HG03457 (cell line): Measurements from ENCODE around the gene WDR53.
"Not testable (repeated sequence)": the region's sequence is repeated elsewhere in the genome, so short reads cannot be mapped to it uniquely, and the experiment has no call there.

Experiments used
- ATAC-seq: cut with Tn5 transposase; IDR thresholded peaks from one replicate; pipeline ENCODE4 v1.9.1; 2021; ENCODE audit warnings: moderate number of reproducible peaks; ENCODE audit not compliant: unreplicated experiment

WDR53 gene

GRCh38 chr3:196568246-196569002, at the start of gene WDR53, which contains the start of gene FBXO45:
WDR53 (minus strand) TSS chr3:196568554; CDS start chr3:196561475, 7,079 bp downstream.
FBXO45 (plus strand) TSS chr3:196568660; CDS start chr3:196568985, 325 bp downstream.
- peak; percentile 89 for ATAC-seq

- ATAC-seq, result no peak
These were observed 48.9 kb upstream of the WDR53 start for GRCh38 chr3:196617256-196617655.

GRCh38 chr3:196615234-196615633, 46.9 kb upstream of the WDR53 start:
- ATAC-seq, result not testable (repeated sequence)

GRCh38 chr3:196611761-196612483, 43.6 kb upstream of the WDR53 start:
- ATAC-seq, result no peak

DNA sequence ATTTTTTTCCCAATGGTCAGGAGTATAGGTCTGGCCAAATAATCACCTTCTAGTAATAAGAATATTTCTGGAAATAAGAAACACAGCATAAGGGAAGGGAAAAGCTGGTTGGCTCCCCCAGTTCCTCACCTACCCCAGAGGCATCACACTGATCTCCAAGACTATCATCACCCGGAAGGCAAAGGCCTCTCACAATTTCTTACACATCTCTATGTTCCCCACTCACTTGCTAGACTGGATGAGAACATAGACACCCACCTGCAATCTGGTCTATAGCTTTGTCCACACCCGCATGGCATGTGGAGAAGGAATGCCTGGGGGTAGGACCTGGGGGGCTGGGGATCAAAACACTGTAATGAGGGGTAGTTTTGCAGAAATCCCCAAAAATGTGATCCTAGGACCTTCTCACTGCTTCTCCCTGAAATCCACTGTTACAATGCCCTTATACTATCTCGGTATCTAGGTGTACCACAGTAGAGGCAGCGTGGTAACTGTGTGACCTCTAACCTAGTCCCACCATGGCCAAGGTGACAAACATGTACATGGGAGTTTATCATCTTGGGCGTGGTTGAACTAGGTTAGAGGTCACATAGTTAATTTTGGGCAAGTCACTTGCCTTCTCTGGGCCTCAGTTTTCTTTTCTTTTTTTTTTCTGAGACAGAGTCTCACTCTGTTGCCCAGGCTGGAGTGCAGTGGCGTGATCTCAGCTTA, 41.6 kb upstream of the WDR53 start:
- no peak for ATAC-seq

DNA sequence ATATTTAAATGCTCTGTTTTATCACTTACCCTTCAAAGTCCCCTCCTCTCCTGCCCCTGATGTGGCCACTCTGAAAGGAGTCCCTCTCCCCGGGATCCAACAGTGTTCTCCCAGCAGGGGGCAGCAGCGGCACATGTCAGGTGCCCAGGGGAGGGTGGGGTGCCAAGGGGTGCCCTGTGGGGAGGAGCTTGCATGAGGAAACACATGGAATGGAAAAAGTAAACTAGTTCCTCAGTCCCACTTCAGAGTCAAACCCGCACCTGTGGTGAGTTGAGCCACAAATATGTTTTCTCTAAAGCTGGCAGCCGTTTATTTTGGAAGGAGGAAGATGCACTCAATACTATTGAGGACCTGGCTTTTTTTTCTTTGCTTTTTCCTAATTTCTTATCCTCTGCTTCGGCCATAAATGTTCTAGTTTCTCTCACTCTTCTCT, 41.0 kb upstream of the WDR53 start:
- peak; percentile 78 for ATAC-seq

GRCh38 chr3:196608693-196609092, 40.3 kb upstream of the WDR53 start:
- ATAC-seq, result no peak

DNA sequence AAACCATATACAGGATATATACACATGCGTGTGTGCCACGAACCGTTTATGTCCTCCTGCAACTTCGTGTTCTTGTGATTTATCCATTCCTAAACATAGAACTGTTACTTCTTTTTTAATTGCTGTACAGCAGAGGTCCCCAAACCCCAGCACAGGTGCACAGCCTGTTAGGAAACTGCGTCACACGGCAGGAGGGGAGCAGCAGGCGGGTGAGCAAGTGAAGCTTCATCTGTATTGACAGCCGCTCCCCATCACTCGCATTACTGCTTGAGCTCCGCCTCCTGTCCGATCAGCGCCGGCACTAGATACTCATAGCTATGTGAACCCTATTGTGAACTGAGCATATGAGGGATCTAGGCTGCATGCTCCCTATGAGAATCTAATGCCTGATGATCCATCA, 36.2 kb upstream of the WDR53 start:
- ATAC-seq, result no peak

DNA sequence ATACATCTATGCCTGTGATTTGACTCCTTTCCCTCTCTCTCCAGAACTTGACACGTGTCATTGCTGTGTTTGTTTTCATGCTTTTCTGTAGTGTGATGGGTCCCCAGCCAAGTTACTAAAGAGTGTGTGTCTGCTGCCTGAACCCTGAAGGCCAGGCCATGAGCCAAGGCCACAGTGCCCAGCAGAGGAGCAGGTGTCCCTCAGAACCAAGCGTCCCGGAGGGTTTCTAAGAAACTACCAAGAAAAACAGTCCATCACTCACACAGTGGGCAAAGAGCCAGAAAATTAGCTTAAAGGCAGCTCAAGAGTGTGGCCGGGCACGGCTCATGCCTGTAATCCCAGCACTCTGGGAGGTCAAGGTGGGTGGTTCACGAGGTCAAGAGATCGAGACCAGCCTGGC, 35.3 kb upstream of the WDR53 start:
- ATAC-seq, result no peak

DNA sequence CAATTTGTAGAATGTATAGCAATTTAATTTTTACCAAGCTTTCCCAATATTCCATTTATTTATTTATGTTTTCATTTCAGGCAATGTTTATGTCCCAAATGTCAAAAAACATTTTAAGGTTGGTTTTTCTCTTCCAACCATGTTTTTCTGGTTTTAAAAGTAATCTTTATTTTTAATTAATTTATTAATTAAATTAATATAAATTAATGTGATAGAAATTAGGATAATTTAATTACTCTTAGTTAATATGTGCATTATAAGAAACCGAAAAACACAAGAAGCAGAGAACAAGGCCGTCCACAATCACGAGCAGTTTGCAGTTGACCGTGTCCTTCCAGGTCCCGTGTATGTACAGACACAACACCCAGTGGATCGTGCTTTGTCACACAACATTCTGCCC, 34.3 kb upstream of the WDR53 start:
- ATAC-seq, result no peak

DNA sequence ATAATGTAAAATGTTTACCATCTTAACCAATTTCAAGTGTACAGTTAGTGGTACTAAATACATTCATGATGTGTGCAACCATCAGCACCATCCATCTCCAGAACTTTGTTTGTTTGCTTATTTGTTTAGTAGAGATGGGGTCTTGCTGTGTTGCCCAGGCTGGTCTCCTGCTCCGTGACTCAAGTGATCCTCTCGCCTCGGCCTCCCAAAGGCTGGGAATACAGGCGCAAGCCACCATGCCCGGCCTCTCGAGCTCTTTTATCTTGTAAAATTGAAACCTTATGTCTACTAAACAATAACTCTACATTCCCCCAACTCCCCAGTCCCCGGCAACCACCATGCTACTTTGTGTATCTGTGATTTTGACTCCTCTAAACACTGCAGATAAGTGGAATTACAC, 32.0 kb upstream of the WDR53 start:
- no peak for ATAC-seq

DNA sequence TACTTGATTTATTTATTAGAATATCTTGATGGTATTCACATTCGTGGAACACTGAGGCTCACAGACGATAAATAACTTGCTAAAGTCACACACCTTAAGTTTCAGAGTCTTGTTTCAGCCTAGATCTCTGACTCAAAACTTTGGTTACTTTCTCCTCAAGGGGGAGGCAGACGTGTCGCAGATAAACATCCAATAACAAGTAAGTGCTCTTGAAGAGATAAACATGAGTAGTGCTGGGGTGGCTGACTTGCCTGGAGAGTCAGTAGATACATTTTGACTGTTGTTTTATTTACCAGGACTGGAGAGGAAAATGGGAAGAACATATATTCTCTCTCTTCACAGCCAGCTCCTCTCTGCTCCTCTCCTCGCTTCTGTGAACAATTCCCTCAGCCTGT, 31.4 kb upstream of the WDR53 start:
- no peak for ATAC-seq

- ATAC-seq, result not testable (repeated sequence)
These were observed 29.8 kb upstream of the WDR53 start for GRCh38 chr3:196597971-196598733.

- no peak for ATAC-seq
These were observed 28.0 kb upstream of the WDR53 start for GRCh38 chr3:196596355-196596754.

DNA sequence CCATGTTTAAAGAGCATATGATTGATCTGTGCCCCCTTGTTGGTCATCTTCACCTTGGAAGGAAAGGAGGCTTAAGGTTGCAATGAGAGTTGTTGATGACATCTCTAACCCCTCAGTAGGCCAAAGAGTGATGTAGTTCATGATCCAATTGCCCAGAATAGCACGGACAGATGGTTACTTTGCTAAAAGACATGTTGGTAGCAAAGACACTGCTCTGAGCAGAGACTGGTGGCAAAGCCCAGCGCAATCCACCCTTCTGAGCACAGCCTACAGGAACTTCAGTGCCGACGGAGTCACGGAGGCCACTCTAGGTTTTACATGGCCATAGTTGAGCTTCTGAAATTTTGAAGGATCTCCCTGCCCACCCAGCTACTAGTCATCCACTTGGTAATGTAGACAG, 21.9 kb upstream of the WDR53 start:
- no peak for ATAC-seq

GRCh38 chr3:196585044-196585757, 16.8 kb upstream of the WDR53 start:
- ATAC-seq, result no peak

DNA sequence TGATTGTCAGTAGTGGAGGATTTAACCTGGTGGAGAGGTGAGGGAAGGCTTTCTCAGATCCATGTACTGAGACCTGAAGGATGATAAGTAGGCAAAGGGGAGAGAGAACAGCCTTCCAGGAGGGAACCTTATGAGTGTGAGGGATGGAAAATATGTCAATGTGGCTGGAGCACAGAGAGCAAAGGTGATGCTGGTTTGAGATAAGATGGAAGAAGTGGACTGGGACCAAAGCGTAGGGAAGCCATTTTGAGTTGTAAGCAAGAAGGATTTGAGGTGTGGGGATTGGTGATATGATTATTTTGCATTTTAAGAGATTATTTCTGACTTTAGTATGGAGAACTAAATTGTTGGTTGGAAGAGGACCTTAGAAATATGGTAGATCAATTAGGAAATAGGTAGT, 4.0 kb upstream of the WDR53 start:
- no peak for ATAC-seq

DNA sequence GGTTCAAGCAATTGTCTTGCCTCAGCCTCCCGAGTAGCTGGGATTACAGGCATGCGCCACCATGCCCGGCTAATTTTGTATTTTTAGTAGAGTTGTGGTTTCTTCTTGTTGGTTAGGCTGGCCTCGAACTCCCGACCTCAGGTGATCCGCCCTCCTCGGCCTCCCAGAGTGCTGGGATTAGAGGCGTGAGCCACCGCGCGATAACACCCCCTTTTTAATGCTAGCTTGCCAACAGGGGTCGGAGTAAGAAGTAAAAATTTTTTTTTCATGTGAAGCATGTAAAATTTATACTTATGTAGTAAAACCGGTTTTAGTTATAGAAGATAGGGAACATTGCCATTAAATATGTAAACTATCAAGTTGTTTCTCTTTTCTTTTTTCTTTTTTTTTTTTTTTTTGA, 2.0 kb upstream of the WDR53 start:
- ATAC-seq, result not testable (repeated sequence)

- ATAC-seq, result peak; percentile 20
These were observed 706 bp upstream of the WDR53 start for GRCh38 chr3:196569003-196569516.

- no peak for ATAC-seq
These were observed 4.6 kb downstream of the WDR53 start for GRCh38 chr3:196563721-196564225.
